ENCODE measurements around the gene FBXW8.

The FBXW8 gene

GRCh38 chr12:116999066-116999465 is 88.3 kb downstream of the FBXW8 start:
- intact Hi-C loops (cut with micrococcal nuclease) = no loop called here
- Mint-ChIP-seq H3K27ac (no peak overlapping the region), H3K4me3 (no peak overlapping the region)

GRCh38 chr12:117000316-117000715 is 89.6 kb downstream of the FBXW8 start:
- Mint-ChIP-seq H3K4me3 (no peak overlapping the region), H3K27me3 (no peaks in the 10 kb centered on the region), H3K4me1 (ENCODE audit: low read depth) (no peaks in the 10 kb centered on the region), H3K36me3 (ENCODE audit: low read depth) (peaks cover 40% of the 10 kb centered on the region), H3K9me3 (no peaks in the 10 kb centered on the region), H3K27ac (no peak overlapping the region)
- intact Hi-C loops (cut with micrococcal nuclease) = no loop called here

More at GRCh38 chr12:116999066-116999465, 88.3 kb downstream of the FBXW8 start:
- Mint-ChIP-seq H3K9me3 (no peaks in the 10 kb centered on the region), H3K4me1 (ENCODE audit: low read depth) (no peaks in the 10 kb centered on the region), H3K27me3 (no peaks in the 10 kb centered on the region), H3K36me3 (ENCODE audit: low read depth) (peaks cover 35% of the 10 kb centered on the region)

- intact Hi-C loops (cut with micrococcal nuclease) = no loop called here
- Mint-ChIP-seq H3K9me3 (no peaks in the 10 kb centered on the region), H3K36me3 (ENCODE audit: low read depth) (peaks cover 50% of the 10 kb centered on the region), H3K4me3 (no peak overlapping the region), H3K27ac (no peak overlapping the region), H3K4me1 (ENCODE audit: low read depth) (no peaks in the 10 kb centered on the region), H3K27me3 (no peaks in the 10 kb centered on the region)
These were observed 91.5 kb downstream of the FBXW8 start for GRCh38 chr12:117002051-117002817.

DNA sequence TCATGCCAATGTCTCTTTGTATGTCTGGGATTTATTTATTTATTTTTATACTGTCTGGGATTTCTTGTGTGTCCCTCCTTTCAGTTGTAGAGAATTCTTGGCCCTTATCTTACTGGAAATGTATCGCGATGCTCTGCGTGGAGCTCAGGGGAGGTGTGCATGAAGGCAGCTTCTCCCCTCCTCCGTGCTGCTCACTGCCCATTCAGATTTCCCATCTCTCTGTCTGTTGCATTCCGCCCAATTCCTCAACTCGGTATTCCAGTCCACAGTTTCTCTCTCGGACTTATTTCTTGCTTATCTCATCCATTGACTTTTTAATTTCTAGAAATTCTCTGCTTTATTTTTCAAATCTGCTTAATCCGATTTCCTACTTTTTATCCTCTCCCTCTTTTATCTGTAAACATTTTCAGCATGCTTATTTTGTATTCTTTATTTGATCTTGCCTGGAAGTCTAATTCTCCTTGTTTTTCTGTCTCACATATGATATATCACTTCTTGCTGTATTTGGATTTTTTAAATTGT is 93.2 kb downstream of the FBXW8 start:
- Mint-ChIP-seq H3K27me3 (no peaks in the 10 kb centered on the region), H3K27ac (no peak overlapping the region), H3K36me3 (ENCODE audit: low read depth) (peaks cover 45% of the 10 kb centered on the region), H3K4me3 (no peak overlapping the region), H3K4me1 (ENCODE audit: low read depth) (no peaks in the 10 kb centered on the region), H3K9me3 (no peaks in the 10 kb centered on the region)
- intact Hi-C loops (cut with micrococcal nuclease) = no loop called here

DNA sequence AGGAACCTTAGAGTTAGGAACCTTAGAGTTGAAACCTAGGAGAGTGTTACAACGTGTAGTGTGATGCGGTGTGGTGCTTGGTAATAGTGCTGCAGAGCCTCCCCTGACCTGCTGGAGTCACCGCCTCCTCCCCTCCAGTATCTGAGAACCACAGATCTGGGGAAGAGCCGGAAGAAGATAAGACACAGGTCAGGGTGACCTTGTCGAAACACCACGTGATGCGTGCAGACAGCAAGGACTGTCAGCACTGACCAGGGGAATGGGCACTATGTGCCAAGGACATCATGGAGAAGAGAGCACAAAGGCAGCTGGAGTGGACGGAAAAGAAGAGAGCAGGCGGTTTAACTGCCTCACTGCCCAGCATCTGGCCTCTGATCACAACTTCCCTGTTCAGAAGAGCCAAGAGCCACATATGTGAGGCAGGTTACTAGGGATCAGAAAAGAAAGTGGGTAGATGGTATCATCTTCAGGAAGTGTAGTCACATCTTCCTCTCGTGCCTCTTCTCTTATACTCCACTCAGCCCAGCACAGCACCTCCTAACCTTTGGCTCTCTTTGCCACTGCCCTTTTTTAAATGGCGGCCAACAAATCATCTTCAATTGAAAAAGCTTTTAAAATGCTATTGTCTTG is 94.8 kb downstream of the FBXW8 start:
- intact Hi-C loops (cut with micrococcal nuclease) = no loop called here

GRCh38 chr12:117006333-117006732 is 95.6 kb downstream of the FBXW8 start:
- no peaks in the 10 kb centered on the region for H3K27me3 Mint-ChIP-seq
- H3K9me3 Mint-ChIP-seq = no peaks in the 10 kb centered on the region
- intact Hi-C loops (cut with micrococcal nuclease) = no loop called here
- no peak overlapping the region for H3K27ac Mint-ChIP-seq
- H3K36me3 Mint-ChIP-seq (ENCODE audit: low read depth) = peaks cover 60% of the 10 kb centered on the region
- H3K4me3 Mint-ChIP-seq = no peak overlapping the region
- H3K4me1 Mint-ChIP-seq (ENCODE audit: low read depth) = no peaks in the 10 kb centered on the region

More for the DNA sequence above, 94.8 kb downstream of the FBXW8 start:
- no peaks in the 10 kb centered on the region for H3K27me3 Mint-ChIP-seq
- no peak overlapping the region for H3K27ac Mint-ChIP-seq
- H3K9me3 Mint-ChIP-seq = no peaks in the 10 kb centered on the region
- peaks cover 53% of the 10 kb centered on the region for H3K36me3 Mint-ChIP-seq (ENCODE audit: low read depth)
- no peak overlapping the region for H3K4me3 Mint-ChIP-seq
- no peaks in the 10 kb centered on the region for H3K4me1 Mint-ChIP-seq (ENCODE audit: low read depth)

GRCh38 chr12:117007577-117007976 is 96.8 kb downstream of the FBXW8 start:
- no peaks in the 10 kb centered on the region for H3K9me3 Mint-ChIP-seq
- intact Hi-C loops (cut with micrococcal nuclease) = no loop called here
- H3K4me1 Mint-ChIP-seq (ENCODE audit: low read depth) = no peaks in the 10 kb centered on the region
- no peaks in the 10 kb centered on the region for H3K27me3 Mint-ChIP-seq
- H3K36me3 Mint-ChIP-seq (ENCODE audit: low read depth) = peaks cover 69% of the 10 kb centered on the region
- no peak overlapping the region for H3K4me3 Mint-ChIP-seq
- no peak overlapping the region for H3K27ac Mint-ChIP-seq

DNA sequence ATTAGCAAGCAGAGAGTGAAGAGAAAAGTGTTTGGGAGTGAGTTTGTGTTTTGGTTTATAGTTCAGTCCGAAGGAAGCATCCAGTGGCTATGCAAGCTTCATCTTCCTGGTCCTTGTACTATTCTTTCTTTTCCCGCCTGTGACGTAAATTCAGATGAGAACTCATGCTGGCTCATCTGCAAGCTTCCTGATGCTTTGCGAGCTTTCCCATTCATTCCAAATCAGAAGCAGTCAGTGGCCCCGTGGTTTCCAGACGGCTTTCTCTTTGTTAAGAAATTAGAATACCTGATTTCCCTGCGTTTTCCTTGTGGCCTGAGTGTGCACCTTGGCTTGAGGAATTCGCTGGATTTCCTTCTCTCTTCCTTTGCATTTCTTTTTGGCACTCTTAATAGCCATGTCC is 99.0 kb downstream of the FBXW8 start:
- peaks cover 76% of the 10 kb centered on the region for H3K36me3 Mint-ChIP-seq (ENCODE audit: low read depth)
- no peak overlapping the region for H3K4me3 Mint-ChIP-seq
- H3K27ac Mint-ChIP-seq = no peak overlapping the region
- intact Hi-C loops (cut with micrococcal nuclease) = no loop called here
- no peaks in the 10 kb centered on the region for H3K4me1 Mint-ChIP-seq (ENCODE audit: low read depth)
- no peaks in the 10 kb centered on the region for H3K27me3 Mint-ChIP-seq
- H3K9me3 Mint-ChIP-seq = peaks cover 13% of the 10 kb centered on the region

- H3K27ac Mint-ChIP-seq = no peak overlapping the region
- H3K27me3 Mint-ChIP-seq = no peaks in the 10 kb centered on the region
- H3K9me3 Mint-ChIP-seq = peaks cover 22% of the 10 kb centered on the region
- no peaks in the 10 kb centered on the region for H3K4me1 Mint-ChIP-seq (ENCODE audit: low read depth)
- intact Hi-C loops (cut with micrococcal nuclease) = no loop called here
- no peak overlapping the region for H3K4me3 Mint-ChIP-seq
- H3K36me3 Mint-ChIP-seq (ENCODE audit: low read depth) = peaks cover 76% of the 10 kb centered on the region
These were observed 100.1 kb downstream of the FBXW8 start for GRCh38 chr12:117010693-117011451.

- no peak overlapping the region for H3K27ac Mint-ChIP-seq
- H3K27me3 Mint-ChIP-seq = no peaks in the 10 kb centered on the region
- intact Hi-C loops (cut with micrococcal nuclease) = no loop called here
- no peak overlapping the region for H3K4me3 Mint-ChIP-seq
- peaks cover 25% of the 10 kb centered on the region for H3K9me3 Mint-ChIP-seq
- H3K4me1 Mint-ChIP-seq (ENCODE audit: low read depth) = no peaks in the 10 kb centered on the region
- peaks cover 72% of the 10 kb centered on the region for H3K36me3 Mint-ChIP-seq (ENCODE audit: low read depth)
These were observed 101.4 kb downstream of the FBXW8 start for GRCh38 chr12:117011988-117012805.

- intact Hi-C loops (cut with micrococcal nuclease) = no loop called here
- no peak overlapping the region for H3K27ac Mint-ChIP-seq
- peaks cover 82% of the 10 kb centered on the region for H3K36me3 Mint-ChIP-seq (ENCODE audit: low read depth)
- H3K4me1 Mint-ChIP-seq (ENCODE audit: low read depth) = no peaks in the 10 kb centered on the region
- H3K27me3 Mint-ChIP-seq = no peaks in the 10 kb centered on the region
- peaks cover 25% of the 10 kb centered on the region for H3K9me3 Mint-ChIP-seq
- H3K4me3 Mint-ChIP-seq = no peak overlapping the region
These were observed 103.0 kb downstream of the FBXW8 start for GRCh38 chr12:117013726-117014125.

DNA sequence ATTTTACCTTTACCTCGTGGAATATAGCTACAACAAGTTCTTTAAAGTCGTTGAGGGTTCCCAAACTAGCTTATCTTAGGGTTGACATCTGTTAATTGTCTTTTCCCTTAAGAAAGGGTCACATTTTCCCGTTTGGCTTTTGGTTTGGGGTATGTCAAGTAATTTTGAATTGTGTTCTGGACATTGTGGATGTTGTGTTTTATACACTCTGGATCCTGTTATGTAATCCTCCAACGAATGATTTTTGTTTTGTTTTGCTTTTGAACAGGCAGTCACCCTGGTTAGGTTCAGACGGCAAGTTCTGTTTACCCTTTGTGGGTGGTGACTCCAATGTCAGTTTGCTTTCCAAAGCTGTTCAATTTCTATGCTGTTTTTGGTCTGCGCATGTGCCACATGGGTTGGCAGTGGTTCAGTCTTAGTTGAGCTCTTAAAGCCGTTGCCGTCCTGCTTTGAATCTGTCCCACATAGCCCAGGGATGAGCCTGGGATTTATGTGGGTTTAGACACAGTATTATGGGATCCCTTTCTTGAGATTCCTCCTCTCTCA is 103.7 kb downstream of the FBXW8 start:
- H3K27me3 Mint-ChIP-seq = no peaks in the 10 kb centered on the region
- H3K36me3 Mint-ChIP-seq (ENCODE audit: low read depth) = peaks cover 86% of the 10 kb centered on the region
- no peak overlapping the region for H3K4me3 Mint-ChIP-seq
- no peaks in the 10 kb centered on the region for H3K4me1 Mint-ChIP-seq (ENCODE audit: low read depth)
- intact Hi-C loops (cut with micrococcal nuclease) = no loop called here
- H3K27ac Mint-ChIP-seq = no peak overlapping the region
- H3K9me3 Mint-ChIP-seq = peaks cover 25% of the 10 kb centered on the region

GRCh38 chr12:117015811-117016210 is 105.1 kb downstream of the FBXW8 start:
- H3K36me3 Mint-ChIP-seq (ENCODE audit: low read depth) = peaks cover 84% of the 10 kb centered on the region
- intact Hi-C loops (cut with micrococcal nuclease) = no loop called here
- no peak overlapping the region for H3K27ac Mint-ChIP-seq
- H3K9me3 Mint-ChIP-seq = peaks cover 25% of the 10 kb centered on the region
- H3K4me3 Mint-ChIP-seq = no peak overlapping the region
- H3K4me1 Mint-ChIP-seq (ENCODE audit: low read depth) = no peaks in the 10 kb centered on the region
- no peaks in the 10 kb centered on the region for H3K27me3 Mint-ChIP-seq
